Epithelial cell of proximal tubule (primary cell): ENCODE data around the gene HUWE1. TPM values are rescaled to one million over a fixed set of nuclear protein-coding genes. Genes with fewer than 3 reads are reported as not detected.

ENCODE experiments used
- DNase-seq: peaks from one replicate; pipeline ENCODE4 v3.0.0-alpha.2; 2011; ENCODE audit warnings: low read depth
- H3K4me3 ChIP-seq: 2 replicates; pipeline ENCODE4 v1.5.1; 2011; ENCODE audit warnings: low read depth, mild to moderate bottlenecking, low read length
- total RNA-seq: library from RNA; depleted of rRNA; stranded (reverse); fragments of >200 nt; gene quantifications from 2 replicates; pipeline ENCODE4 v1.2.3, GENCODE V29; 2015
- TF ChIP-seq, protein P1 (sequence below): conservative IDR thresholded peaks from 2 replicates; pipeline ENCODE4 v1.5.1; 2012; ENCODE audit warnings: low read depth, mild to moderate bottlenecking, low read length

Gene HUWE1
- total RNA-seq, 1 donor from 2014 or later: 67.2 TPM

DNA sequence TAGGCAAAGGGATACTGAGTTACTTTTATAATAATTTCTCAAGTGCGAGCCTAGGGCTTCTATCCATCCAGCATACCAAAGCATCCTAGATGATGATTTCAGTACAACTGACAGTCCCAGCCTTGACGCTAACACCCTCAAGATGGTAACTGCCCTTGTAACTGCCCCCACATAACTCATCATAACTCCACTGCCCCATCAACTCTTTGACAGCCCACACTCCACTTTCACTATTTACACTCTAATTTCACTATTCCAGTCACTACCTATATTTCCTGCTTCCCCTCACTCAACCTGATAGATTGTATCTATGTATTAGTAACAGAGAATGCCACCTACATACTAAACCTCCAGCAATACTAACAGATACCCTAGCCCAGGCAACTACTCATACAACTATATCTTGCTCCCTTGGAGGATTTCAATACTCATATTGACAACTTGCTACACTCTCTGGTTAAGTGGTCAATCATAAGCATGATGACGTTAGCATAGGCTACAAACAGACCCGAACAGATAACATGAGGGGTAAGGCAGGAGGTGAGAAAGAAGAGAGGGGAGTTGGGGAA lies 65.0 kb downstream of the HUWE1 start:
- H3K4me3 ChIP-seq: no peak overlapping the region
- TF ChIP-seq, protein P1, sequence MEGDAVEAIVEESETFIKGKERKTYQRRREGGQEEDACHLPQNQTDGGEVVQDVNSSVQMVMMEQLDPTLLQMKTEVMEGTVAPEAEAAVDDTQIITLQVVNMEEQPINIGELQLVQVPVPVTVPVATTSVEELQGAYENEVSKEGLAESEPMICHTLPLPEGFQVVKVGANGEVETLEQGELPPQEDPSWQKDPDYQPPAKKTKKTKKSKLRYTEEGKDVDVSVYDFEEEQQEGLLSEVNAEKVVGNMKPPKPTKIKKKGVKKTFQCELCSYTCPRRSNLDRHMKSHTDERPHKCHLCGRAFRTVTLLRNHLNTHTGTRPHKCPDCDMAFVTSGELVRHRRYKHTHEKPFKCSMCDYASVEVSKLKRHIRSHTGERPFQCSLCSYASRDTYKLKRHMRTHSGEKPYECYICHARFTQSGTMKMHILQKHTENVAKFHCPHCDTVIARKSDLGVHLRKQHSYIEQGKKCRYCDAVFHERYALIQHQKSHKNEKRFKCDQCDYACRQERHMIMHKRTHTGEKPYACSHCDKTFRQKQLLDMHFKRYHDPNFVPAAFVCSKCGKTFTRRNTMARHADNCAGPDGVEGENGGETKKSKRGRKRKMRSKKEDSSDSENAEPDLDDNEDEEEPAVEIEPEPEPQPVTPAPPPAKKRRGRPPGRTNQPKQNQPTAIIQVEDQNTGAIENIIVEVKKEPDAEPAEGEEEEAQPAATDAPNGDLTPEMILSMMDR: no peak
- no peak for DNase-seq

DNA sequence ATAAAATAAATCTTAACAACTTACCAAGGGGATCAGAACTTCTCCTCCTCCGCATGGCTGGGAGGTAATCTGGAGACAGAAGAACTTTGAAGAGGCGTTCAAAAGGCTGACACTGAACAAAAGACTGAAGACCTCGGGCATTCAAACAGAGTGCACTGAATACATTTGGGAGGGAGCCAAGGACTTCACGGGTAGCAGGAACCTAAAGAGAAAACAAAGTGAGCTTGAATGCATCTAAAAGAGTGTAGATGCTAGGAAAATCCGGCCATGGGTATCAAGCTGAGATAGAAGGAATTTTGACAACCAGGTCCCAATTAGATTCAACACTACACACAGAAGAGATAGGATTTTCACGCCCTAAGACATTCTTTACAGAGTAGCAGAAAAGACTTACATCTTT lies 69.6 kb downstream of the HUWE1 start:
- TF ChIP-seq, protein P1: no peak
- no peak overlapping the region for H3K4me3 ChIP-seq
- DNase-seq: no peak

DNA sequence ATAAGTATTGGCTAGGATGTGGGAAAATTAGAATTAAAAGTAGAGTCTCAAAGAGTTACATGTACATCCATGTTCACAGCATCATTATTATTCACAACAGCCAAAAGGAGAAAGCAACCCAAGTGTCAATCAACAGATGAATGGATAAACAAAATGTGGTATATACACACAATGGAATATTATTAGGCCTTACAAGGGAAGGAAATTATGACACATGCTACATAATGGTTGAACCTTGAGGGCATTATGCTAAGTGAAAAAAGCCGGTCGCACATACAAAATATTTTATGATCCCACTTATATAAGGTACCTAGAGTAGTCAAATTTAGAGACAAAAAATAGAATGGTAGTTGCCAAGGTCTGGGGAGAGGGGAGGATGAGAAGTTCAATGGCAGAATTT lies 80.1 kb downstream of the HUWE1 start:
- DNase-seq: no peak
- TF ChIP-seq, protein P1: no peak
- H3K4me3 ChIP-seq: no peak overlapping the region

DNA sequence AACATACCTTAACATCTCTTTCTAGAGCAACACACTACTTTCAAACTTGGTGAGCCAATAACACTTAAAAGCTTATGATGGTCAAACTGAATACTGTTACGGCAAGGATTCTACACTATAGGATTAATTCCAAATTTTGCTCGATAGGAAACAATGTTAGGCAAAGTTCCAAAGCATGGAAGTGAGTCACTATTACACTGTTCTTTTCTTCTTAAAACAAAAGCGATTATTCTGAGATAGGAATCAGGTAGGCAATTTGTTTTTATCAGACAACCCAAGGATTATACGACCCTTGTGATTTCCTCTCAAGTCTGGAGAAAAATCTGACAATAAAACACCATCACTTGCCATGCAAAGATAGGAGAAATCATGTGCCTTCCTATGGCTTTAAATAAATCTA lies 81.5 kb downstream of the HUWE1 start:
- DNase-seq: no peak
- TF ChIP-seq, protein P1: no peak
- no peak overlapping the region for H3K4me3 ChIP-seq

DNA sequence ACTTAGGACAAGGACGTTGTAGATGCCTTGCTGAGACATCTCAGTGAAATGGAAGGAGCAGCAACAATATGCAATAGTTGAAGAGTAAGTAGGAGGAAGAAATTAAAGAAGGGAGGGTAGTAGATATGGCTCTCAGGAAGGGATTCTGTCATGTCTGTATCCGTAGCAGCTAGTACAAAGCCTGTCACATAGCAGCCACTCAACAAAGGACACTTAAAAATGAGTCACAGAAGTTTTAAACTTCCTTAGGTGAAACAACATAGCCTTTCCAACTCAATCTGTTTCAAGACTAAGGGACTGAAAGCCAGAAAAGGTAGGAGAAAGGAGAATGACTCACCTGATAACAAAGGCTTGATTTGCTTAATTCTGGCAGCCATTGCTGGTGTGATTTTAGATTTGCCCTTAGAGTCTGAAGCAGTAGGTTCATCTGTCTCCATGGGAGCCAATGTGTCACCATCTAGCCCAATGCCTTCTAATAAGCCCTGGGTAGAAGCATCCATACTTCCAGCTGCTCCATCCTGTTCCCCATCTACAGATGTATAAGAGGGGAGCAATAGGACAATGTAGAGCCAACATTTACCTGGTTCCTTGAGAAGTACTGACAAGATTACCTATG lies 86.6 kb downstream of the HUWE1 start:
- TF ChIP-seq, protein P1: no peak
- no peak for DNase-seq

DNA sequence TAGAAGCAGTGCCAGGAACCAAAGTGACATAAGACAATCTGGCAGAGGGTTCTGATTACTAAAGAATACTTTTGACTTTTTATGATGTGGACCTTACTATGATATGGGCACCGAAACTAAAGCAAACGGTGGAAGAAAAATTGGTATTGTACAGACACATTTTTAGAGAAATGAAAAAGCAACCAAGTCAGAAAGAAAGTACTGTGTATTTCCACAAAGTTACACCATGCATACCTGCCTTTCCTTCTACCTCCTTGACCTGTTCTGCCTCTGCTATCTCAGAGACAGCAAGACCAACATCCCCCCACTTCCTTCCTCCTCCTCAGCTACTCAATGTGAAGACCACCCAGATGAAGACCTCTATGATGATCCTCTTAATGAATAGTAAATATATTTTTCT lies 88.3 kb downstream of the HUWE1 start:
- TF ChIP-seq, protein P1: no peak
- no peak for DNase-seq
- no peak overlapping the region for H3K4me3 ChIP-seq

More for the DNA sequence above, 86.6 kb downstream of the HUWE1 start:
- H3K4me3 ChIP-seq: no peak overlapping the region

DNA sequence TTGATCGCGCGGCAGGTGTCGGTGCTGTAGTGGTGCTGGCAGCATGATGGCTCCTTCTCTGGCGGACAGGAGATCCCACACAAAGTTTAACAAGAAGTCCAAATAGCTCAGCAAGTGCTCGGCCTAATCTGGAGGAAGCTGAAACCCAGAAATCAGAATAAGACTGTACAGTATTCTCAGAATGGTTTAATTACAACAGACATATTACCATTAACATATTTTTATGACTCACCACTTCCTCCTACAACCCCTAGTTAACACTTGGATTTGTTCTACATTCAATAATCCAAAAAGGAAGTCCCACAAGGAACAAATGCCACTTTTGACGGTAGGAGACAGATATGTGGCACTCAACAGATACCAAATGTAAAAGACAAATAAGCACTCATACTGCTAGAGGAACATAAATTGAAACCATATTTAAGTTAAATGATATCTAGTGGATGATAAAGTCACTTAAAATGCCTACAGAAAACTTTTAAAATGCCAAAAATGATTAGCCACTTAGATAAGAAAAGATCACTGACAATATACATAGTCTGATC lies 91.2 kb downstream of the HUWE1 start:
- no peak overlapping the region for H3K4me3 ChIP-seq
- TF ChIP-seq, protein P1: no peak
- no peak for DNase-seq
